Nephron progenitor cell (in vitro differentiated cells): ENCODE results near the gene ADARB2.
A peak's percentile ranks its signal among the peaks of the same experiment; 100 is the strongest.

Experiments used
- DNase-seq: peaks from one replicate; pipeline ENCODE4 v3.0.0; 2021
- H3K27ac Mint-ChIP-seq: 2 replicates; pipeline ENCODE4 v1.8.0; 2021; ENCODE audit warnings: mild to moderate bottlenecking, moderate library complexity, mixed read lengths
- H3K27me3 Mint-ChIP-seq: 2 replicates; pipeline ENCODE4 v1.8.0; 2021; ENCODE audit warnings: mild to moderate bottlenecking, low read depth, mixed read lengths; ENCODE audit not compliant: poor library complexity
- H3K36me3 Mint-ChIP-seq: 2 replicates; pipeline ENCODE4 v1.8.0; 2021; ENCODE audit warnings: low read depth, mixed read lengths
- H3K4me1 Mint-ChIP-seq: 2 replicates; pipeline ENCODE4 v1.8.0; 2021; ENCODE audit warnings: mixed read lengths
- H3K4me3 Mint-ChIP-seq: 2 replicates; pipeline ENCODE4 v1.8.0; 2021; ENCODE audit warnings: mild to moderate bottlenecking, moderate library complexity, mixed read lengths
- H3K9me3 Mint-ChIP-seq: 2 replicates; pipeline ENCODE4 v1.8.0; 2021; ENCODE audit warnings: mild to moderate bottlenecking, moderate library complexity, mixed read lengths
- TF ChIP-seq, protein P1 (sequence below): fragments of 200-600 bp; sonication (generic); IDR thresholded peaks from 2 replicates; pipeline ENCODE4 v1.5.0; 2021; ENCODE audit warnings: antibody characterized with exemption

ADARB2 gene

DNA sequence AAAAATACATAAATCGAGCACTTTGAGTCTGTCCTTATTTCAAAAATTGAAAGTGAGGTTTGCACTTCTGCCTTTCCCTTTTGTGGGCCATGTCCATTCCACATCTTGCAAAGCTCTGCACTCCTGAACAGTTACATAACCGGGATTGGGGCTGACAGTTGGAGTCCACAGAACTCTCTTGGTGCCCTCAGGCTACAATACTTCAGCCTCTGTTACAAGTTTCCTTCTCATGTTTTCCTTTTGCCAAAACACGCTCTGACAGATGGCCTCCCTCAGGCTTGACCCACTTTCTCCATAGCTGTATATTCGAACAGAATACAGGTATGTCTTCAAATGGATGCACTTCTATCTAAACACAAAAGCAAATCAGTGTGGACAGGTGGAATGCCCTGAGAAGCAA lies 345.2 kb downstream of the ADARB2 start:
- peaks cover 5% of the 10 kb centered on the region for H3K4me1 Mint-ChIP-seq
- H3K9me3 Mint-ChIP-seq: peaks cover 5% of the 10 kb centered on the region
- no peak overlapping the region for H3K27ac Mint-ChIP-seq
- DNase-seq: no peak
- no peaks in the 10 kb centered on the region for H3K36me3 Mint-ChIP-seq
- H3K4me3 Mint-ChIP-seq: no peak overlapping the region
- peaks cover 8% of the 10 kb centered on the region for H3K27me3 Mint-ChIP-seq
- TF ChIP-seq, protein P1, sequence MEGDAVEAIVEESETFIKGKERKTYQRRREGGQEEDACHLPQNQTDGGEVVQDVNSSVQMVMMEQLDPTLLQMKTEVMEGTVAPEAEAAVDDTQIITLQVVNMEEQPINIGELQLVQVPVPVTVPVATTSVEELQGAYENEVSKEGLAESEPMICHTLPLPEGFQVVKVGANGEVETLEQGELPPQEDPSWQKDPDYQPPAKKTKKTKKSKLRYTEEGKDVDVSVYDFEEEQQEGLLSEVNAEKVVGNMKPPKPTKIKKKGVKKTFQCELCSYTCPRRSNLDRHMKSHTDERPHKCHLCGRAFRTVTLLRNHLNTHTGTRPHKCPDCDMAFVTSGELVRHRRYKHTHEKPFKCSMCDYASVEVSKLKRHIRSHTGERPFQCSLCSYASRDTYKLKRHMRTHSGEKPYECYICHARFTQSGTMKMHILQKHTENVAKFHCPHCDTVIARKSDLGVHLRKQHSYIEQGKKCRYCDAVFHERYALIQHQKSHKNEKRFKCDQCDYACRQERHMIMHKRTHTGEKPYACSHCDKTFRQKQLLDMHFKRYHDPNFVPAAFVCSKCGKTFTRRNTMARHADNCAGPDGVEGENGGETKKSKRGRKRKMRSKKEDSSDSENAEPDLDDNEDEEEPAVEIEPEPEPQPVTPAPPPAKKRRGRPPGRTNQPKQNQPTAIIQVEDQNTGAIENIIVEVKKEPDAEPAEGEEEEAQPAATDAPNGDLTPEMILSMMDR: no peak

GRCh38 chr10:1390200-1390599 lies 347.1 kb downstream of the ADARB2 start:
- peaks cover 5% of the 10 kb centered on the region for H3K4me1 Mint-ChIP-seq
- H3K9me3 Mint-ChIP-seq: peaks cover 19% of the 10 kb centered on the region
- H3K27ac Mint-ChIP-seq: no peak overlapping the region
- H3K36me3 Mint-ChIP-seq: peaks cover 2% of the 10 kb centered on the region
- TF ChIP-seq, protein P1: no peak
- H3K4me3 Mint-ChIP-seq: no peak overlapping the region
- H3K27me3 Mint-ChIP-seq: peaks cover 12% of the 10 kb centered on the region
- no peak for DNase-seq

DNA sequence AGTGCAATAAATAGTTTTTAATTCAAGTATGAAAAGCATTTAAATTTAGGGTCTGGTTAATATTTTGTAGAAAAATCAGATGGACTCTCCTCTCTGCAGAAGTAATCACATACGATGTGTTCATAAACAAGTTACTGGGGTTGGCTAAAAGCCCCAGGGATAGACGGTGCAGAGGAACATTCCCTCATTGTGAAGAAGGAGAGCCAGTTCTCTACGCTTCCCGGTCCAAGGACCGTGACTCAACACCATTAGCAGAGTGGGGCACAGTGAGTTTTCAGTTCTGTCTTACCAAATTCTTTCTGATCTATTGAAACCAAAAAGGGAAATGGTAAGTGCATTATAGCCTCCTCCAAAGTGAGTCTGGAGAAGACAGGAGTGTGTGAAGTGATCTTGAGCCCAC lies 353.3 kb downstream of the ADARB2 start:
- TF ChIP-seq, protein P1: no peak
- no peak for DNase-seq
- Mint-ChIP-seq H3K9me3 (peaks cover 27% of the 10 kb centered on the region), H3K27ac (no peak overlapping the region), H3K27me3 (peaks cover 31% of the 10 kb centered on the region), H3K4me3 (no peak overlapping the region), H3K36me3 (peaks cover 7% of the 10 kb centered on the region), H3K4me1 (peaks cover 14% of the 10 kb centered on the region)

DNA sequence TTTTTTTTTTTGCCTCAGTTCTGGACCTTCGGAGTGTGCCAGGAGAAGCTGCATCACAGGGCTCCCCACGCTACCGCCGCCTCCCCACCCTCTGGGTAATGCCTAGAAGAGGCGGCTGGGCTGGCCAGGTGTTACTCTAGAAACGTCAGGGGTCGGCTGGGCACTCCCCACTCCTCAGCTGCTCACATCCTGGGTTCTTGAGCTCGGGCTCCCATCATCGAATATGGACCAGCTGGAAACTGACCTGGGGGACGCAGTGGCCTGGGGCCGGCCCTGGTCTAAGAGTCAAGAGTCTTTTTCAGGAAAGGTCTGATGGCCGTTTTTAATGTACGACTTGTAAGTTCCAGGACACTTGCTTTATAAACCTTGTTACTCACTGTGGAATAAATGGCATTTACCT lies 354.6 kb downstream of the ADARB2 start:
- H3K36me3 Mint-ChIP-seq: peaks cover 7% of the 10 kb centered on the region
- peaks cover 43% of the 10 kb centered on the region for H3K27me3 Mint-ChIP-seq
- peaks cover 22% of the 10 kb centered on the region for H3K9me3 Mint-ChIP-seq
- peaks cover 27% of the 10 kb centered on the region for H3K4me1 Mint-ChIP-seq
- DNase-seq: no peak
- TF ChIP-seq, protein P1: no peak
- H3K4me3 Mint-ChIP-seq: no peak overlapping the region
- H3K27ac Mint-ChIP-seq: no peak overlapping the region

DNA sequence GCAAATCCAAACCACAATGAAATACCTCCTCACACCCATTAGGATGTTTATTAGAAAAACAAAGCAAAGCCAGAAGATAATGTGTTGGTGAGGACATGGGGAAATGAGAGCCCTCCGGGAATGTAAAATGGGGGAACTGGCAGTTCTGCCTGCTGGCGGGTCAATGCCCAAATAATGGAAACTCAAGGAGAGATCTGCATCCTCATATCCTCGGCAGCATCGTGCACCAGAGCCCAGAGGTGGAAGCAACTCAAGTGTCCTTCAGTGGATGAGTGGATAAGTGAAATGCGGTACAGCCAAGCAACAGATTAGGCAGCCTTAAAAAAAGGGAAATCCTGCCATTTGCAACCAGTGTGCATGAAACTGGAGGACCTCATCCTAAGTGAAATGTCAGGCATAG lies 356.0 kb downstream of the ADARB2 start:
- no peak for DNase-seq
- peaks cover 7% of the 10 kb centered on the region for H3K36me3 Mint-ChIP-seq
- H3K9me3 Mint-ChIP-seq: peaks cover 18% of the 10 kb centered on the region
- H3K27ac Mint-ChIP-seq: no peak overlapping the region
- TF ChIP-seq, protein P1: no peak
- peaks cover 36% of the 10 kb centered on the region for H3K4me1 Mint-ChIP-seq
- peaks cover 39% of the 10 kb centered on the region for H3K27me3 Mint-ChIP-seq
- H3K4me3 Mint-ChIP-seq: no peak overlapping the region

DNA sequence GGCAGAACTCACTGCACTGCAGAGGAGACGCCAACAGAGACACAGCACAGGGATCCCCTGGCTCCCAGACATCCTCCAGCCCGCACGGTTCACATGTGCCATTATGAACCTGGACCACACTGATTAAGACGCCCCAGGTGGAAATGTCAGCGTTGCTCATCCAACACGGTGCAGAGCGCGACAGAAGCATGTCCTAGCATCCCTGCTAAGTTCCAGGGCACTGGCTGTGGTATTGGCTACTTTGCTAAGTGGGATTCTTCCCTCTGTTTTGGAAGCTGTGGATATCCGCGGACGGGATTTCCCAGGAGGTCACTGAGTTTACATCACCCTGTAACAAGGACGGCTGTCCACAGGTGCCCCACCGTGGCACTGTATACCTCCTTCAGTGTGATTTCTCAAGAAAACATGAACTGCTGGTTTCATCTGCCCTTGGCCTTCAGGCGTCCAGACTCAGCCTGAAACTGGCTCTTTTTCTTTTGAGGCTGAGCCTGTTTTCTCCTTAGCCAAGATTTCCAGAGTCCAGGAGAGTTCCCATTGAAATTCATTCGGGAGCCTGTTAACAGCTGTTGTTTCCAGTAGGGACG lies 357.1 kb downstream of the ADARB2 start:
- no peak overlapping the region for H3K27ac Mint-ChIP-seq
- peaks cover 4% of the 10 kb centered on the region for H3K36me3 Mint-ChIP-seq
- H3K27me3 Mint-ChIP-seq: peaks cover 39% of the 10 kb centered on the region
- no peak overlapping the region for H3K4me3 Mint-ChIP-seq
- TF ChIP-seq, protein P1: no peak
- H3K4me1 Mint-ChIP-seq: peaks cover 42% of the 10 kb centered on the region
- peak; percentile 1 for DNase-seq
- peaks cover 8% of the 10 kb centered on the region for H3K9me3 Mint-ChIP-seq
